ENCODE results near the gene CD300LD.

The CD300LD gene

GRCh38 chr17:74591503-74591902 lies 580 bp downstream of the CD300LD start:
- H3K4me1 ChIP-seq, result no peaks in the 10 kb centered on the region
- no peak overlapping the region for H3K4me3 ChIP-seq
- no peaks in the 10 kb centered on the region for H3K27me3 ChIP-seq
- no peaks in the 10 kb centered on the region for H3K36me3 ChIP-seq
- H3K27ac ChIP-seq, result no peak overlapping the region
- intact Hi-C loops (cut with DNase I; ENCODE audit: low total_unique reads), result no loop called here
- no peak for DNase-seq
- no peak for TF ChIP-seq CTCF (IDR thresholded peaks at IDR 0.05)
- peaks cover 0 to 5% (median 0%) of the 10 kb centered on the region in 3 donors for H3K9me3 ChIP-seq

- Histone ChIP-seq H3K4me1 (no peaks in the 10 kb centered on the region), H3K27me3 (no peaks in the 10 kb centered on the region), H3K27ac (no peak overlapping the region), H3K36me3 (no peaks in the 10 kb centered on the region), H3K9me3 (peaks cover 0 to 5% (median 0%) of the 10 kb centered on the region in 3 donors), H3K4me3 (no peak overlapping the region)
- intact Hi-C loops (cut with DNase I; ENCODE audit: low total_unique reads), result no loop called here
- no peak for DNase-seq
- no peak for TF ChIP-seq CTCF (IDR thresholded peaks at IDR 0.05)
Measured at GRCh38 chr17:74585711-74586110, 6.4 kb downstream of the CD300LD start.

- no peak overlapping the region for H3K27ac ChIP-seq
- no peak for DNase-seq
Measured at GRCh38 chr17:74584292-74585060, 7.6 kb downstream of the CD300LD start.

GRCh38 chr17:74582633-74583032 lies 9.4 kb downstream of the CD300LD start:
- H3K9me3 ChIP-seq, result no peaks in the 10 kb centered on the region
- DNase-seq, result no peak
- intact Hi-C loops (cut with DNase I; ENCODE audit: low total_unique reads), result no loop called here
- H3K4me3 ChIP-seq, result no peak overlapping the region
- H3K27ac ChIP-seq, result no peak overlapping the region
- peaks cover 0 to 4% of the 10 kb centered on the region in 2 donors for H3K27me3 ChIP-seq
- H3K4me1 ChIP-seq, result no peaks in the 10 kb centered on the region
- TF ChIP-seq CTCF (IDR thresholded peaks at IDR 0.05), result no peak
- no peaks in the 10 kb centered on the region for H3K36me3 ChIP-seq

More at GRCh38 chr17:74584292-74585060, 7.6 kb downstream of the CD300LD start:
- no peak for TF ChIP-seq CTCF (IDR thresholded peaks at IDR 0.05)
- intact Hi-C loops (cut with DNase I; ENCODE audit: low total_unique reads), result no loop called here
- peaks cover 0 to 5% (median 0%) of the 10 kb centered on the region in 3 donors for H3K9me3 ChIP-seq
- no peaks in the 10 kb centered on the region for H3K27me3 ChIP-seq
- H3K4me1 ChIP-seq, result no peaks in the 10 kb centered on the region
- no peaks in the 10 kb centered on the region for H3K36me3 ChIP-seq
- H3K4me3 ChIP-seq, result no peak overlapping the region

- TF ChIP-seq CTCF (IDR thresholded peaks at IDR 0.05), result no peak
- intact Hi-C loops (cut with DNase I; ENCODE audit: low total_unique reads), result no loop called here
- Histone ChIP-seq H3K36me3 (no peaks in the 10 kb centered on the region), H3K9me3 (no peaks in the 10 kb centered on the region), H3K27me3 (peaks cover 0 to 4% of the 10 kb centered on the region in 2 donors), H3K4me3 (no peak overlapping the region), H3K27ac (no peak overlapping the region), H3K4me1 (no peaks in the 10 kb centered on the region)
- no peak for DNase-seq
Measured at GRCh38 chr17:74579900-74580299, 12.2 kb downstream of the CD300LD start.

All from tibial artery (tissue), 4 donors.